Measurements from ENCODE around the gene MMP20.

GRCh38 chr11:102620818-102621561 lies 4.1 kb downstream of the MMP20 start:
- TF ChIP-seq EZH2 (IDR thresholded peaks at IDR 0.05; ENCODE audit: low read length) (no peak), CTCF (optimal IDR thresholded peaks at IDR 0.05 in 1 of 3, IDR thresholded peaks at IDR 0.05 in 1 of 3, conservative IDR thresholded peaks at IDR 0.05 in 1 of 3; ENCODE audit: extremely low read depth in 1 of 3, insufficient read depth in 2 of 3, low read length in 3 of 3) (no peak)
